GM10248 (cell line): ENCODE results near the gene HSBP1.

ENCODE experiments used
- CTCF ChIA-PET: fragments of 300-600 bp; sonication (Branson Sonifier 250); formaldehyde crosslinking; extraction: SDS; loops from one replicate; lab custom pipeline; 2021; ENCODE audit warnings: antibody characterized with exemption; lab: Yijun Ruan, JAX
- POLR2A ChIA-PET: fragments of 350-650 bp; sonication (Branson Sonifier 250); formaldehyde crosslinking; extraction: SDS; loops from one replicate; lab custom pipeline; 2020; ENCODE audit warnings: antibody characterized with exemption; lab: Yijun Ruan, JAX
- DNase-seq: peaks from one replicate; pipeline ENCODE4 v3.0.0; 2012; ENCODE audit errors: extremely low spot score
- TF ChIP-seq, protein P1 (sequence below): IDR thresholded peaks from 2 replicates; pipeline ENCODE4 v1.5.1; 2012; ENCODE audit warnings: mild to moderate bottlenecking, low read depth; ENCODE audit errors: extremely low read depth, missing control alignments, control extremely low read depth

HSBP1 gene

DNA sequence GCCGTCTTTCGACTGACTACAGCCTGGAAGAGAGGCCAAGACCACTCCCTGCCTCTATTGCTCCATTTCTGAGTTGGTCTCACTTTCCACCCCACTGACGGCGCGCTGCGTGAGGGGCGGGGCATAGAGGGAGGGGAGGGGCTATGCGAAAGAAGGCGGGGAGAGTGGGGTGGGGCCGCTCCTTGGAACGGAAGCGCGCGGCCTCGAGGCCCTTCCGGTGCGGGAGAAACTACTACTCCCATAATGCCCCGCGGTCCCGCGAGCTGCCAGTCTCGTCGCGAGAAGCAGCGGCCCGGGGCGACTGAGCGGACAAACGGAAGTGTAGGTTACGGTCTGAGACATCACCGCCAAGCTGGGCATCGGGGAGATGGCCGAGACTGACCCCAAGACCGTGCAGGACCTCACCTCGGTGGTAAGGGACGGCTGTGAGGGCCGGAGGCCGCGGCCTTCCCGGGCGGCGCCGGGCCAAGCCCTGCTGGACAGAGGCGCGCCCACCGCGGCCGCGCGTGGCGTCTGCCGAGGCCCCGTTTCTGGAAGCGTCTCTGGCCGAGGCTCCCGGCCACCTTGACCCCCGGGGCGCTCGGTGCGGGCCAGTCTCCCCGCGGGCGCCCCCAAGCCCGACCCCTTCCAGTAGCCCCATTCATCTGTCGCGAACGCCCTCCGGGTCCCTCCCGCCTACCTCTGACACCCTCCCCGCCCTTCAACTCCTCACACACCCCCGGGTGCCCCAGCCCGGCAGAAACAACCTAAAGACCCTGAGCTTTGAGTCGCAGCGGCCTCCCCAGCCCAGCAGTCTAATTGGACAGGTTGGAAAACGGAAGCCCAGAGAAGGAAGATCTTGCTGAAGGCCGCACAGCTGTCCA, at the start of gene HSBP1:
Gene HSBP1 (plus strand): TSS at position 269 of the 863 bp plus-strand sequence. CDS start 99 bp downstream, at position 368.
- ChIA-PET CTCF (interaction anchor here (1.4 to 2.0 kb wide), 2 partner anchors 10 to 19 kb away, joined by 3 to 5 read pairs; no protein-coding TSS in a partner anchor), POLR2A (no interaction called here)
- DNase-seq: peak; percentile 98
- TF ChIP-seq, protein P1, sequence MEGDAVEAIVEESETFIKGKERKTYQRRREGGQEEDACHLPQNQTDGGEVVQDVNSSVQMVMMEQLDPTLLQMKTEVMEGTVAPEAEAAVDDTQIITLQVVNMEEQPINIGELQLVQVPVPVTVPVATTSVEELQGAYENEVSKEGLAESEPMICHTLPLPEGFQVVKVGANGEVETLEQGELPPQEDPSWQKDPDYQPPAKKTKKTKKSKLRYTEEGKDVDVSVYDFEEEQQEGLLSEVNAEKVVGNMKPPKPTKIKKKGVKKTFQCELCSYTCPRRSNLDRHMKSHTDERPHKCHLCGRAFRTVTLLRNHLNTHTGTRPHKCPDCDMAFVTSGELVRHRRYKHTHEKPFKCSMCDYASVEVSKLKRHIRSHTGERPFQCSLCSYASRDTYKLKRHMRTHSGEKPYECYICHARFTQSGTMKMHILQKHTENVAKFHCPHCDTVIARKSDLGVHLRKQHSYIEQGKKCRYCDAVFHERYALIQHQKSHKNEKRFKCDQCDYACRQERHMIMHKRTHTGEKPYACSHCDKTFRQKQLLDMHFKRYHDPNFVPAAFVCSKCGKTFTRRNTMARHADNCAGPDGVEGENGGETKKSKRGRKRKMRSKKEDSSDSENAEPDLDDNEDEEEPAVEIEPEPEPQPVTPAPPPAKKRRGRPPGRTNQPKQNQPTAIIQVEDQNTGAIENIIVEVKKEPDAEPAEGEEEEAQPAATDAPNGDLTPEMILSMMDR: no peak

DNA sequence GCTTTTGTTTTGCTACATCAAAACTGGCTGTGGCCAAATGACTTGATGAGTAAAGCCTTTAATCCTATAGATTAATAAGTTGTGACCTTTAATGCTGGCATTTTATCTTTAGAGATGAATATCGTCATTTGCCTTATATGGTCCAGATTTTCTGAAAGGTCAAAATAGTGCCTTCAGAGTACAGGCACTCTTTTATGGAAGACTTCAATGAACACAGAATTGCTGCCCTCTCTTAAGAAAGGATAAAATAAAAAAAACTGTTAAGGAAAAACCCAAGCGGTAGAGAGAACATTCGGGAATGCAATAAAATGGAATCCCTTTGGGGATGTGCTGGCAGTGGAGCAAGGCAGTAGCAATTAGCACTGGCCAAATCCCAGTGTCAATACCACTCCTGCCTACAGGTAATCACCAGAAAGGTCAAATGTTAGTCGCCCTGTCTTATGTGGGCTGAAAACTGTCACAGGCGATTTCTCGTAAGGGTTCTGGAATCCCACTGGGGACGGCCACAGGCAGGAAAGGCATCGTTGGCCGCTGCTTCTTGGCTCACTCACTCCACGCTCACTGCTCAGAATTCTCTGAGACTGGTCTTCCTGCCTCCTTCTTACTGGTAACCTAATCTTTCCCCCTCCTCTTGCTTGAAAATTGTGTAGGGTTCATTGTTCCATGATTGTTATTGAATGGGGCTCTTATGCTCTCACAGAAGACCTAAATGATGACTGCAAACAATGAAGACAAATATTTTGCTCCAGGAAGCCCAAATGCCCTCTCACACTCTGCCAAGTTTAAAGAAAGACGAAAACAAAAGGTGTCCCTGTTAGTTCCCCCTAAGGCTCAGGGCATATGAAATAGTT, 45.4 kb upstream of the HSBP1 start:
- CTCF ChIA-PET: no interaction called here
- DNase-seq: no peak
- TF ChIP-seq, protein P1: no peak
- POLR2A ChIA-PET: no interaction called here

DNA sequence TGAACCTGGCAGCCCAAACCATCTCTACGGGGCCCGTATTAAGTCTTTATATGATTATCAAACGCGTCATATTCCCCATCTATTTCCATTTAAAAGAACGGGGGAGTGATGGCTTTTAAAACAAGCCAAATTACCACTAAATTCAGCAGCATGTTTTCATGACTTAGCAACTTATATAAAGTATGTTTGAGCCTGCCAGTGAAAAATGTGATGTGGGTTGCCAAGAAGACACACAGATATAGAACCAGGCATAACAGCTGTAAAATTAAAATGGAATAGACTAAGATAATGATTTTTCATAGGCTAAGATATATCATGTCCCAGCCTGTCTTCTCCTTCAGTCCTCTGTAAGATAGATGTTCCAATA, 44.8 kb upstream of the HSBP1 start:
- TF ChIP-seq, protein P1: no peak
- POLR2A ChIA-PET: no interaction called here
- no peak for DNase-seq
- CTCF ChIA-PET: no interaction called here

DNA sequence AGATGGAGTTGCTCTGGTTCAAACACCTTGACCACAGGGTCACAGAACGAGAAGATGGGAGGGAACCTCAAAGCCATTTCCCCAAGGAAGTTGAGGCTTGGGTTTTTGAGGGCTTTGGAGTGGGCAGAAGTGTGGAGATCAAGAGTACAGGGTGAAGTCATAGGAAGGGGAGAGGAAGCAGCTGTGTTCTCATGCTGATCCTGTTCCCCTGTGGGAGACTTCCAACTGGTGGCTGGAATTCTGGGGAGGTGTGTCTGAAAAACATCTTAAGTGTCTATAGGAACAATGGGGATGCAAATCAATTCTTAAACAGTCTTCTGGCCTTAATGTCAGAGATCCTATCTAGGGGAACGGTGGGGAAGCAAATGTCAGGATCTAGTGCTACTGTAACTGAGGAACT, 38.8 kb upstream of the HSBP1 start:
- TF ChIP-seq, protein P1: no peak
- no peak for DNase-seq
- POLR2A ChIA-PET: no interaction called here
- CTCF ChIA-PET: no interaction called here

DNA sequence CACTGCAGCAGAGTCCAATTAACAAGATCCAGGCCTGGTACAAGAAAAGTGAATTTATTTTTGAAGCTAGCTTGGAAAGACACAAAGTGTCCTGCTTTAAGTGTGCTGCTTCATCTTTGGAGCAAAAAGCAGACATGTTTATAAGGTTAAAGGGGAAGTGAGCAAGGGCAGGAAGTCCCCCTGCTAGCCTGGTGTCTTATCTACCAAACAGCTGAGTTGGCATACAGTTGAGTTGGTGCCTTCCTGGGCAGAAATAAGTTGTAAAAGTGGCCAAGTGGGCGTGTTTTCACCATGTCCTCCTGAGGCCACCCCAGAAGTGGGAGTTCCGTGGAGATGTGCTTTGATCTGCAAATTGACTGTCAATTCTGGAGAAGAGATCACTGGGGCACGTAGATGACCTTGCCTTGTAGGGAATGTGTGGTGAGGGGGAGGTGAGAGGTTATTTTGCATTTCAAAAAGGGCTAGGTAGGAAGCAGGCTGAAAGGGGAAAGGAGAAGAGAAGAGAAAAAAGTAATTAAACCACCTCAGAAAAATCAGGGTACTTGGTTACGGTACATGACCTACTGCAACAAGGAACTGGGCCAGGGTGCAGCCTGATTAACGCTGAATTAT, 38.3 kb upstream of the HSBP1 start:
- ChIA-PET POLR2A (no interaction called here), CTCF (no interaction called here)
- TF ChIP-seq, protein P1: no peak
- DNase-seq: no peak

DNA sequence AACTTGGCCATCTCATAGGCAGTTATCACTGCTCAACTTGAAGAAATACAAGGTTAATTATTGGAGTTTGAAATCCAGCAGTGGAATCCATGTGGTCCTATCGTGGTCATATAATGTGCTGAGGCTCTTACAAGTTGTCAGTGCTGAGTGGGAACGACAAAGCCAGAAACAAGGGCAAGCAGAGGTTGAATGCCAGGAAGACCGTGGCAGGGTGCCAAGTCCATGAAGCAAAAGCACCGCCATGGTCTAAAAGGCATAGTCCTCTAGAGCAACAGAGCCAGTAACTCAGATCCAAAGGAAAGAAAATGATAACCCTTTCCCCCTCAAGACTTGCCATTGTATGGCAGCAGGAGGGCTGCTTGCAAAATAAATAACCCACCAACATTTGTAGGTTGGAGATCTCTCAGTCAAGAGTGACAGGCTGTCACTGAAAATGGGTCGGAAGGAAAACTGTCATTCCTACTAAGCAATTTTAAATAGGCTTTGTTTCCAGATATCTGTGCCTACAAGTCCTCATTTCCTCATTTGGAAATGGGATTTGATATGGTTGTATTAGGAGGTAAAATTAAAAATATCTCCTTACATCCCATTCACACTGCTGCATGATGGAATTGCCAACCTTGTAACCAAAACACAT, 36.4 kb upstream of the HSBP1 start:
- DNase-seq: no peak
- TF ChIP-seq, protein P1: no peak
- ChIA-PET POLR2A (no interaction called here), CTCF (no interaction called here)
